Peyer's patch (tissue), 4 donors: Measurements from ENCODE around the gene SCN9A.

Experiments
- CTCF ChIP-seq, 6 experiments: fragments of 450-650 bp in 4 of 6; fragments of 200-600 bp in 2 of 6; sonication (generic) in 1 of 6; IDR thresholded peaks; one replicate each; pipeline ENCODE4 v1.5.1; 2017 to 2019; ENCODE audit warnings: antibody characterized with exemption in 6 of 6, mild to moderate bottlenecking in 3 of 6, moderate library complexity in 1 of 6
- POLR2A ChIP-seq, 2 donors: fragments of 450-650 bp; IDR thresholded peaks; one replicate each; pipeline ENCODE4 v1.5.1; 2017; ENCODE audit warnings: antibody characterized with exemption in 2 of 2, mild to moderate bottlenecking in 2 of 2, moderate library complexity in 2 of 2

- no peak for TF ChIP-seq CTCF (IDR thresholded peaks at IDR 0.05)
- no peak for TF ChIP-seq POLR2A (IDR thresholded peaks at IDR 0.05)
Observed at GRCh38 chr2:166148500-166149400, 227.0 kb downstream of the SCN9A start.
